GM18517 (cell line): ENCODE measurements around the gene AFMID.
A peak's percentile ranks its signal among the peaks of the same experiment; 100 is the strongest.

Experiments used
- ATAC-seq: cut with Tn5 transposase; IDR thresholded peaks from one replicate; pipeline ENCODE4 v1.9.1; 2021; ENCODE audit warnings: mild to moderate bottlenecking, moderate library complexity; ENCODE audit not compliant: unreplicated experiment

The AFMID gene

GRCh38 chr17:78176548-78177025 lies 10.6 kb upstream of the AFMID start:
- ATAC-seq = no peak

- no peak for ATAC-seq
Measured at GRCh38 chr17:78179372-78179771, 7.8 kb upstream of the AFMID start.

GRCh38 chr17:78180083-78180482 lies 7.1 kb upstream of the AFMID start:
- ATAC-seq = no peak

GRCh38 chr17:78180508-78180907 lies 6.7 kb upstream of the AFMID start:
- ATAC-seq = no peak

GRCh38 chr17:78182504-78182903 lies 4.7 kb upstream of the AFMID start:
- no peak for ATAC-seq

GRCh38 chr17:78183916-78184315 lies 3.2 kb upstream of the AFMID start:
- no peak for ATAC-seq

GRCh38 chr17:78184351-78184750 lies 2.8 kb upstream of the AFMID start:
- no peak for ATAC-seq

GRCh38 chr17:78184868-78185267 lies 2.3 kb upstream of the AFMID start:
- ATAC-seq = no peak

- no peak for ATAC-seq
Measured at GRCh38 chr17:78185981-78186691, 1.0 kb upstream of the AFMID start.

GRCh38 chr17:78196716-78197115 lies 9.6 kb downstream of the AFMID start:
- ATAC-seq = no peak

- no peak for ATAC-seq
Measured at GRCh38 chr17:78197147-78197832, 10.1 kb downstream of the AFMID start.

GRCh38 chr17:78200451-78200850 lies 13.3 kb downstream of the AFMID start:
- no peak for ATAC-seq

GRCh38 chr17:78202666-78203065 lies 15.5 kb downstream of the AFMID start:
- ATAC-seq = no peak

GRCh38 chr17:78204387-78205123 lies 17.4 kb downstream of the AFMID start:
- no peak for ATAC-seq

GRCh38 chr17:78205124-78205775 lies 18.1 kb downstream of the AFMID start:
- no peak for ATAC-seq

GRCh38 chr17:78206298-78206697 lies 19.1 kb downstream of the AFMID start:
- ATAC-seq = no peak

- no peak for ATAC-seq
Measured at GRCh38 chr17:78208486-78208885, 21.3 kb downstream of the AFMID start.

GRCh38 chr17:78210111-78210510 lies 22.9 kb downstream of the AFMID start:
- no peak for ATAC-seq

GRCh38 chr17:78211032-78211431 lies 23.9 kb downstream of the AFMID start:
- no peak for ATAC-seq

GRCh38 chr17:78214016-78214705 lies 27.0 kb downstream of the AFMID start, which contains the start of gene BIRC5:
BIRC5 (plus strand) TSS chr17:78214253; CDS start chr17:78214317, 64 bp downstream.
- ATAC-seq = peak; percentile 59

GRCh38 chr17:78214706-78215061 lies 27.5 kb downstream of the AFMID start:
- ATAC-seq = no peak
